CD8-positive, alpha-beta memory T cell (primary cell): ENCODE measurements around the gene SCARB2. TPM values are rescaled to one million over a fixed set of nuclear protein-coding genes. Genes with fewer than 3 reads are reported as not detected.

Experiments used
- CTCF ChIA-PET: fragments of 350-600 bp; sonication (Branson Sonifier 250); formaldehyde crosslinking; loops from one replicate; lab custom pipeline; 2021; ENCODE audit warnings: antibody characterized with exemption; lab: Charles Lee
- POLR2A ChIA-PET: fragments of 350-600 bp; sonication (Branson Sonifier 250); formaldehyde crosslinking; loops from one replicate; lab custom pipeline; 2021; ENCODE audit warnings: antibody characterized with exemption; lab: Charles Lee
- DNase-seq, 5 donors: peaks; one replicate each; pipeline versions ENCODE4 v3.0.0 to v3.0.0-alpha.2; 2020 to 2022; ENCODE audit warnings: mixed read lengths in 1 of 5
- H3K27ac ChIP-seq: one replicate; pipeline ENCODE4 v1.7.0; 2013; ENCODE audit warnings: low read depth, mild to moderate bottlenecking, low read length, moderate library complexity
- H3K27me3 ChIP-seq: 2 replicates; pipeline ENCODE4 v1.7.0; 2013; ENCODE audit warnings: low read length, mild to moderate bottlenecking; ENCODE audit not compliant: insufficient read depth, poor library complexity, severe bottlenecking
- H3K36me3 ChIP-seq: 2 replicates; pipeline ENCODE4 v1.7.0; 2013; ENCODE audit warnings: mild to moderate bottlenecking, low read length, moderate library complexity; ENCODE audit not compliant: insufficient read depth
- H3K4me1 ChIP-seq: 2 replicates; pipeline ENCODE4 v1.7.0; 2013; ENCODE audit warnings: mild to moderate bottlenecking, low read length, moderate library complexity; ENCODE audit not compliant: insufficient read depth
- H3K4me3 ChIP-seq: 2 replicates; pipeline ENCODE4 v1.7.0; 2013; ENCODE audit warnings: mild to moderate bottlenecking, low read length
- H3K9me3 ChIP-seq: 2 replicates; pipeline ENCODE4 v1.7.0; 2013; ENCODE audit warnings: mild to moderate bottlenecking, low read length
- H3K27ac Mint-ChIP-seq, 8 donors: one replicate each; pipeline ENCODE4 v1.8.0; 2020 to 2021; ENCODE audit warnings: mixed read lengths in 8 of 8, mild to moderate bottlenecking in 6 of 8, inconsistent platforms in 3 of 8, moderate library complexity in 3 of 8
- H3K27me3 Mint-ChIP-seq, 2 donors: one replicate each; pipeline ENCODE4 v1.8.0; 2020 to 2021; ENCODE audit warnings: mixed read lengths in 2 of 2, mild to moderate bottlenecking in 1 of 2, moderate library complexity in 1 of 2
- H3K36me3 Mint-ChIP-seq, 3 donors: one replicate each; pipeline ENCODE4 v1.8.0; 2020 to 2021; ENCODE audit warnings: mixed read lengths in 3 of 3, inconsistent platforms in 1 of 3, mild to moderate bottlenecking in 1 of 3
- H3K4me1 Mint-ChIP-seq, 3 donors: one replicate each; pipeline ENCODE4 v1.8.0; 2020 to 2021; ENCODE audit warnings: mixed read lengths in 3 of 3, inconsistent platforms in 1 of 3, mild to moderate bottlenecking in 1 of 3
- H3K4me3 Mint-ChIP-seq, 7 donors: one replicate each; pipeline ENCODE4 v1.8.0; 2020 to 2021; ENCODE audit warnings: mixed read lengths in 7 of 7, mild to moderate bottlenecking in 6 of 7, moderate library complexity in 4 of 7, inconsistent platforms in 2 of 7
- H3K9me3 Mint-ChIP-seq, 5 donors: one replicate each; pipeline ENCODE4 v1.8.0; 2020 to 2022; ENCODE audit warnings: mixed read lengths in 5 of 5, mild to moderate bottlenecking in 3 of 5, moderate library complexity in 2 of 5, inconsistent platforms in 1 of 5
- polyA plus RNA-seq: library from polyadenylated mRNA; unstranded; fragments of 300-500 nt; fragmentation: Illumina TruSeq; gene quantifications from one replicate; pipeline ENCODE4 v1.2.3, GENCODE V29; 2021
- total RNA-seq, 2 experiments: library from RNA; stranded (reverse); gene quantifications; one replicate each; pipeline ENCODE4 v1.2.3, GENCODE V29; 2021

SCARB2 gene
- total and polyA plus RNA-seq, 3 experiments from 2014 or later, result 6.2 to 17.6 (median 6.7) TPM

- no peaks in the 10 kb centered on the region for H3K9me3 ChIP-seq
- ChIA-PET CTCF (interaction anchor here (1.3 kb wide), 1 partner anchor 19 kb away, joined by 3 read pairs; no protein-coding TSS in a partner anchor), POLR2A (no interaction called here)
- Mint-ChIP-seq H3K4me1 (no peaks in the 10 kb centered on the region), H3K27ac (peak overlapping the region in 1 of 8 donors; percentile 73), H3K27me3 (no peaks in the 10 kb centered on the region), H3K4me3 (no peak overlapping the region), H3K36me3 (peaks cover 0 to 51% (median 16%) of the 10 kb centered on the region in 3 donors), H3K9me3 (no peaks in the 10 kb centered on the region)
- DNase-seq, result no peak
- no peaks in the 10 kb centered on the region for H3K36me3 ChIP-seq
- no peak overlapping the region for H3K4me3 ChIP-seq
- H3K27ac ChIP-seq, result no peak overlapping the region
- no peaks in the 10 kb centered on the region for H3K4me1 ChIP-seq
- no peaks in the 10 kb centered on the region for H3K27me3 ChIP-seq
These were observed 53.3 kb downstream of the SCARB2 start for GRCh38 chr4:76160355-76160754.

- POLR2A ChIA-PET, result interaction anchor here (0.6 kb wide), 1 partner anchor 103 kb away, joined by 3 read pairs; no protein-coding TSS in a partner anchor
These were observed 57.0 kb downstream of the SCARB2 start for GRCh38 chr4:76156635-76157034.

GRCh38 chr4:76155979-76156378 lies 57.6 kb downstream of the SCARB2 start:
- H3K27ac ChIP-seq, result no peak overlapping the region
- ChIA-PET CTCF (no interaction called here), POLR2A (interaction anchor here (0.6 kb wide), 1 partner anchor 103 kb away, joined by 3 read pairs; no protein-coding TSS in a partner anchor)
- no peaks in the 10 kb centered on the region for H3K27me3 ChIP-seq
- Mint-ChIP-seq H3K4me3 (no peak overlapping the region), H3K27me3 (peaks cover 0 to 3% of the 10 kb centered on the region in 2 donors), H3K4me1 (no peaks in the 10 kb centered on the region), H3K36me3 (peaks cover 3 to 17% (median 7%) of the 10 kb centered on the region in 3 donors), H3K27ac (no peak overlapping the region), H3K9me3 (peaks cover 0 to 8% (median 5%) of the 10 kb centered on the region in 5 donors)
- no peaks in the 10 kb centered on the region for H3K9me3 ChIP-seq
- H3K36me3 ChIP-seq, result no peaks in the 10 kb centered on the region
- no peak for DNase-seq
- no peaks in the 10 kb centered on the region for H3K4me1 ChIP-seq
- H3K4me3 ChIP-seq, result no peak overlapping the region

More at GRCh38 chr4:76156635-76157034, 57.0 kb downstream of the SCARB2 start:
- Mint-ChIP-seq H3K27me3 (peaks cover 0 to 3% of the 10 kb centered on the region in 2 donors), H3K9me3 (peaks cover 0 to 8% (median 5%) of the 10 kb centered on the region in 5 donors), H3K36me3 (peaks cover 3 to 23% (median 7%) of the 10 kb centered on the region in 3 donors), H3K4me1 (no peaks in the 10 kb centered on the region), H3K27ac (peak overlapping the region in 1 of 8 donors; percentile 56), H3K4me3 (no peak overlapping the region)
- Histone ChIP-seq H3K27ac (no peak overlapping the region), H3K27me3 (no peaks in the 10 kb centered on the region), H3K9me3 (no peaks in the 10 kb centered on the region), H3K36me3 (no peaks in the 10 kb centered on the region), H3K4me1 (no peaks in the 10 kb centered on the region), H3K4me3 (no peak overlapping the region)
- CTCF ChIA-PET, result no interaction called here
- DNase-seq, result no peak

- POLR2A ChIA-PET, result no interaction called here
These were observed 60.3 kb downstream of the SCARB2 start for GRCh38 chr4:76153356-76153755.

GRCh38 chr4:76148142-76148865 lies 65.3 kb downstream of the SCARB2 start, which contains the start of gene NUP54:
Gene NUP54 (minus strand): TSS chr4:76148397. CDS start chr4:76148374, 23 bp downstream.
- Mint-ChIP-seq H3K27me3 (peaks cover 0 to 1% of the 10 kb centered on the region in 2 donors), H3K36me3 (peaks cover 0 to 26% (median 6%) of the 10 kb centered on the region in 3 donors), H3K27ac (peak within 1 kb of the TSS; percentile 77 to 98 (median 96)), H3K4me3 (peak within 1 kb of the TSS; percentile 94 to 98 (median 96)), H3K9me3 (no peaks in the 10 kb centered on the region), H3K4me1 (peaks cover 38 to 51% (median 44%) of the 10 kb centered on the region in 3 donors)
- H3K4me3 ChIP-seq, result peak within 1 kb of the TSS; percentile 98
- ChIA-PET CTCF (interaction anchor here (1.1 to 2.0 kb wide), 5 partner anchors 31 to 634 kb away, joined by 3 to 6 read pairs (median 4); partner anchors contain the start of gene RCHY1), POLR2A (interaction anchor here (0.6 to 1.5 kb wide), 2 partner anchors 157 to 158 kb away, joined by 3 to 5 read pairs; partner anchors contain the start of gene SDAD1)
- peaks cover 29% of the 10 kb centered on the region for H3K4me1 ChIP-seq
- peak within 1 kb of the TSS; percentile 87 for H3K27ac ChIP-seq
- H3K36me3 ChIP-seq, result peaks cover 8% of the 10 kb centered on the region
- peak; percentile 84 to 95 (median 91) for DNase-seq
- H3K27me3 ChIP-seq, result no peaks in the 10 kb centered on the region
- H3K9me3 ChIP-seq, result no peaks in the 10 kb centered on the region

More at GRCh38 chr4:76153356-76153755, 60.3 kb downstream of the SCARB2 start:
- no peak for DNase-seq
- peaks cover 0 to 3% of the 10 kb centered on the region in 2 donors for H3K27me3 Mint-ChIP-seq
- peaks cover 3 to 7% (median 4%) of the 10 kb centered on the region in 3 donors for H3K36me3 Mint-ChIP-seq
- peaks cover 9% of the 10 kb centered on the region for H3K4me1 ChIP-seq
- CTCF ChIA-PET, result no interaction called here
- no peaks in the 10 kb centered on the region for H3K9me3 ChIP-seq
- H3K27ac Mint-ChIP-seq, result no peak overlapping the region
- H3K4me1 Mint-ChIP-seq, result peaks cover 13 to 15% (median 13%) of the 10 kb centered on the region in 3 donors
- H3K27me3 ChIP-seq, result no peaks in the 10 kb centered on the region
- no peak overlapping the region for H3K4me3 ChIP-seq
- no peaks in the 10 kb centered on the region for H3K36me3 ChIP-seq
- peaks cover 0 to 8% (median 5%) of the 10 kb centered on the region in 5 donors for H3K9me3 Mint-ChIP-seq
- no peak overlapping the region for H3K4me3 Mint-ChIP-seq
- no peak overlapping the region for H3K27ac ChIP-seq

- Histone ChIP-seq H3K4me1 (peaks cover 29% of the 10 kb centered on the region), H3K9me3 (no peaks in the 10 kb centered on the region), H3K4me3 (peak overlapping the region; percentile 98), H3K36me3 (peaks cover 8% of the 10 kb centered on the region), H3K27ac (peak overlapping the region; percentile 87), H3K27me3 (no peaks in the 10 kb centered on the region)
- no peaks in the 10 kb centered on the region for H3K9me3 Mint-ChIP-seq
- H3K4me1 Mint-ChIP-seq, result peaks cover 40 to 56% (median 49%) of the 10 kb centered on the region in 3 donors
- POLR2A ChIA-PET, result interaction anchor here (1.5 kb wide), 1 partner anchor 157 kb away, joined by 5 read pairs; the partner anchor contains the start of gene SDAD1
- peak overlapping the region; percentile 94 to 98 (median 96) for H3K4me3 Mint-ChIP-seq
- H3K27me3 Mint-ChIP-seq, result peaks cover 0 to 1% of the 10 kb centered on the region in 2 donors
- H3K27ac Mint-ChIP-seq, result peak overlapping the region; percentile 77 to 98 (median 96)
- CTCF ChIA-PET, result interaction anchor here (1.3 to 2.0 kb wide), 4 partner anchors 32 to 231 kb away, joined by 3 to 6 read pairs (median 4); no protein-coding TSS in a partner anchor
- DNase-seq, result peak in 2 of 5 donors; percentile 23 to 33
- peaks cover 4 to 32% (median 6%) of the 10 kb centered on the region in 3 donors for H3K36me3 Mint-ChIP-seq
These were observed 66.0 kb downstream of the SCARB2 start for GRCh38 chr4:76147454-76148141.

GRCh38 chr4:76144546-76144945 lies 69.1 kb downstream of the SCARB2 start:
- no peaks in the 10 kb centered on the region for H3K9me3 ChIP-seq
- no peaks in the 10 kb centered on the region for H3K27me3 ChIP-seq
- H3K36me3 ChIP-seq, result peaks cover 19% of the 10 kb centered on the region
- H3K9me3 Mint-ChIP-seq, result no peaks in the 10 kb centered on the region
- H3K4me1 Mint-ChIP-seq, result peaks cover 45 to 71% (median 69%) of the 10 kb centered on the region in 3 donors
- peak overlapping the region in 2 of 7 donors; percentile 15 to 78 for H3K4me3 Mint-ChIP-seq
- H3K36me3 Mint-ChIP-seq, result peaks cover 9 to 62% (median 12%) of the 10 kb centered on the region in 3 donors
- ChIA-PET CTCF (no interaction called here), POLR2A (interaction anchor here (0.7 kb wide), 1 partner anchor 531 kb away, joined by 4 read pairs; no protein-coding TSS in a partner anchor)
- H3K4me3 ChIP-seq, result no peak overlapping the region
- DNase-seq, result no peak
- H3K27me3 Mint-ChIP-seq, result peaks cover 0 to 1% of the 10 kb centered on the region in 2 donors
- peak overlapping the region in 2 of 8 donors; percentile 5 to 15 for H3K27ac Mint-ChIP-seq
- H3K4me1 ChIP-seq, result peaks cover 29% of the 10 kb centered on the region
- no peak overlapping the region for H3K27ac ChIP-seq
